Measurements from ENCODE around the gene BTBD9. TPM values are rescaled to one million over a fixed set of nuclear protein-coding genes. Genes with fewer than 3 reads are reported as not detected.
"Not testable (repeated sequence)": the region's sequence is repeated elsewhere in the genome, so short reads cannot be mapped to it uniquely, and the experiment has no call there.

The BTBD9 gene
- total RNA-seq, 4 donors from 2014 or later, result 9.2 to 16.3 (median 11.6) TPM

DNA sequence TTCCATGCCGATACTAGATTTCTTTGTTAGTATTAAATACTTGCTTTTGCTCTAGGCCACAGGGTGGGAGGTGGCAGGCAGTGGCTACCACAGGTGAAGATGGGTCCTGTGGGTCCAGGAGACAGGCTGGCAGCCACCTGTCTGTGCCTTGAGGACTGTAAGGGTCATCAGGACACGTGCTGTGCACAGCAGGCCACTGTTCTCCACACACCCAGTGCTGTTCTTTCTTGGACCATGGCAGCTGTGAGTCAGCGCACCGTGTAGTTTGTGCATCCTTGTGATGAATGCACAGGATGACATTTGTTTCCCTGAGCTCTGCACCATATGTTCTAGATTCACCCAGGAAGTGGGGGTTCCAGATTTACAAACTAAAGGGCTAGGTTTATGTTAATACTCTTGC is 503.2 kb downstream of the BTBD9 start:
- H3K36me3 ChIP-seq, result peaks cover 0 to 29% (median 0%) of the 10 kb centered on the region in 3 donors
- intact Hi-C loops (cut with DNase I), result no loop called here
- H3K27ac ChIP-seq, result no peak overlapping the region
- no peaks in the 10 kb centered on the region for H3K9me3 ChIP-seq
- no peak for DNase-seq
- 78 to 92% methylated on average over 3 to 4 of the region's 4 CpGs for WGBS, 2 donors
- no peak overlapping the region for H3K4me3 ChIP-seq
- TF ChIP-seq POLR2A (IDR thresholded peaks at IDR 0.05), result no peak
- TF ChIP-seq, protein P1, sequence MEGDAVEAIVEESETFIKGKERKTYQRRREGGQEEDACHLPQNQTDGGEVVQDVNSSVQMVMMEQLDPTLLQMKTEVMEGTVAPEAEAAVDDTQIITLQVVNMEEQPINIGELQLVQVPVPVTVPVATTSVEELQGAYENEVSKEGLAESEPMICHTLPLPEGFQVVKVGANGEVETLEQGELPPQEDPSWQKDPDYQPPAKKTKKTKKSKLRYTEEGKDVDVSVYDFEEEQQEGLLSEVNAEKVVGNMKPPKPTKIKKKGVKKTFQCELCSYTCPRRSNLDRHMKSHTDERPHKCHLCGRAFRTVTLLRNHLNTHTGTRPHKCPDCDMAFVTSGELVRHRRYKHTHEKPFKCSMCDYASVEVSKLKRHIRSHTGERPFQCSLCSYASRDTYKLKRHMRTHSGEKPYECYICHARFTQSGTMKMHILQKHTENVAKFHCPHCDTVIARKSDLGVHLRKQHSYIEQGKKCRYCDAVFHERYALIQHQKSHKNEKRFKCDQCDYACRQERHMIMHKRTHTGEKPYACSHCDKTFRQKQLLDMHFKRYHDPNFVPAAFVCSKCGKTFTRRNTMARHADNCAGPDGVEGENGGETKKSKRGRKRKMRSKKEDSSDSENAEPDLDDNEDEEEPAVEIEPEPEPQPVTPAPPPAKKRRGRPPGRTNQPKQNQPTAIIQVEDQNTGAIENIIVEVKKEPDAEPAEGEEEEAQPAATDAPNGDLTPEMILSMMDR (IDR thresholded peaks at IDR 0.05), result no peak
- no peaks in the 10 kb centered on the region for H3K27me3 ChIP-seq
- peaks cover 0 to 6% (median 0%) of the 10 kb centered on the region in 3 donors for H3K4me1 ChIP-seq

DNA sequence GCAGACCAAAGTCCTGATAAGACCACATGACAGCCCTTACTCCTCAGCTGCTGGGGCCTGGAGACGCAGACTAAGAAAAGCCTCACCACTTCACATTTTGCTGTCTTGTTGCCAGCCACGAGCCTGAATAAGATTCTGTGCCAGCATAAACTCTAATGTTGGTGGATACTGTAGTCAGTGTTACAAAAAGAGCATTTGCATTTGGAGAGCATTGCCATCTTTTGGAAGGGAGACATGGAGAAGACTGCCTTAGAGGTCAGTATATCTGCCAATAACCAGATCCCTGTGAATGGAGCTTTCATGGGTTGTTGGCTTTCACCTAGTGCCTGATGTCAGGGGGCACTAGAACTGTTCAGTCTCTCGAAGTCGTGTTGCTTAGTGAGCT is 505.0 kb downstream of the BTBD9 start:
- intact Hi-C loops (cut with DNase I), result no loop called here
- Histone ChIP-seq H3K9me3 (no peaks in the 10 kb centered on the region), H3K4me3 (no peak overlapping the region), H3K27ac (no peak overlapping the region), H3K36me3 (peaks cover 0 to 28% (median 0%) of the 10 kb centered on the region in 3 donors), H3K27me3 (no peaks in the 10 kb centered on the region), H3K4me1 (no peaks in the 10 kb centered on the region)
- DNase-seq, result no peak
- TF ChIP-seq, protein P1 (IDR thresholded peaks at IDR 0.05), result no peak
- TF ChIP-seq POLR2A (IDR thresholded peaks at IDR 0.05), result no peak
- 76 to 87% methylated on average over 3 to 4 of the region's 4 CpGs for WGBS, 2 donors

DNA sequence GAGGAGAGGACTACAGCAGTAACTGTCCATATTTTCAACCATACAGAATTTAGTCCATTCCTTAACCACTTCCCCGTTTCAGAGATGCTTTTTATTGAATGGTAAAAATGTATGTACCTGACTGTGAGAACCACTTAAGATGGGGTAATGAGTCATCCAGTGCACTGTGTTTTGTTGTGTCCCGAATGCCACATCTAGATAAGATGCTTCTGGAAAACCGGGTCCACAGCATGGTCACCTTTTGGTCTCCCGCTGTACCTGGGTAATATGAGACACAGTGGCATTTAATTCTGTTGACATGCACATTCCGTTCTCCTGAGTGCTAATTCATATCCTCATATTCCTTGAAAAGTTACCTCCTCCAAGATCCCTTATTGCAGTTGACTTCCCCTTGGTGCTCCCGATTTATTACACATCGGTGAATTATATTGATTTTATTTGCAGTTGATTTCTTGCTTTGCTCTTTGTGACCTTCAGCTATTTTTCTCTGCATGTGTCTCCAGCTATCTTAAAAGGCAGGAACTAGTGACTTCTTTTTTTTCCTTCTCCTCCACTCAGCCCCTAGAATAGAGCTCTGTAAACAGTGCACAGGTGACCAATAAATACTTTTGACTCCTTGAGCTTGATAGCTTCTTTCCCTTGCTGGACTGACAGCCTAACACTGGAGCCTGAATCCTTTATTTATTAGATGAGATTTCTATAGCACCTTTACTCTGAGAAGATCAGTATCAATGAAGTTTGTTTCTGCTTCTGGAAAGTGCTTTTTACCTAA is 505.6 kb downstream of the BTBD9 start:
- no peak for TF ChIP-seq POLR2A (IDR thresholded peaks at IDR 0.05)
- TF ChIP-seq, protein P1 (IDR thresholded peaks at IDR 0.05), result no peak
- H3K9me3 ChIP-seq, result no peaks in the 10 kb centered on the region
- no peak for DNase-seq
- no peaks in the 10 kb centered on the region for H3K4me1 ChIP-seq
- H3K36me3 ChIP-seq, result peaks cover 0 to 28% (median 0%) of the 10 kb centered on the region in 3 donors
- 89 to 93% methylated on average over 7 of the region's 7 CpGs for WGBS, 2 donors
- no peak overlapping the region for H3K4me3 ChIP-seq
- no peak overlapping the region for H3K27ac ChIP-seq
- intact Hi-C loops (cut with DNase I), result no loop called here
- no peaks in the 10 kb centered on the region for H3K27me3 ChIP-seq

DNA sequence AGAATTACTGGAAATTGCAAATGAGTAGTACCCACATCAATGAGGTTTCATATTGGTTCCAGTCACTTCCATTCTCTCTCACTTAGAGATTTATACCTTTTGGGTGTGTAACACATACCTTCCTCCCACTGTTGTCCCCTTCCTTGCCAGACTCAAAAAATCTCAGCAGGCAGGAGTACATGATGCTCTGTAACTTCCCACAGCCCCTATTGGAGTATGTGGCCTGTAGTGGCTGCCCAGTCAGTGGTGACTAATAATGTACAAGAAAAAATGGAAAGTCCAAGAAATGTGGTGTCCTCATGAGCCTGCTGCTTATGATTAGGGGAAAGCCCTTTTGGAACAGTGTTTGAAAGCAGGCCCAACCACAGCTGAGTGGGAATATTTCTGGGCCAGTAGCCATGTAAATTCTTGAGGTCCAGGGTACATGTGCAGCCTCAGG is 508.2 kb downstream of the BTBD9 start:
- Histone ChIP-seq H3K27ac (no peak overlapping the region), H3K4me1 (no peaks in the 10 kb centered on the region), H3K36me3 (peaks cover 0 to 37% (median 0%) of the 10 kb centered on the region in 3 donors), H3K27me3 (no peaks in the 10 kb centered on the region), H3K9me3 (no peaks in the 10 kb centered on the region), H3K4me3 (no peak overlapping the region)
- no peak for DNase-seq
- TF ChIP-seq, protein P1 (IDR thresholded peaks at IDR 0.05), result no peak
- TF ChIP-seq POLR2A (IDR thresholded peaks at IDR 0.05), result no peak
- intact Hi-C loops (cut with DNase I), result no loop called here

DNA sequence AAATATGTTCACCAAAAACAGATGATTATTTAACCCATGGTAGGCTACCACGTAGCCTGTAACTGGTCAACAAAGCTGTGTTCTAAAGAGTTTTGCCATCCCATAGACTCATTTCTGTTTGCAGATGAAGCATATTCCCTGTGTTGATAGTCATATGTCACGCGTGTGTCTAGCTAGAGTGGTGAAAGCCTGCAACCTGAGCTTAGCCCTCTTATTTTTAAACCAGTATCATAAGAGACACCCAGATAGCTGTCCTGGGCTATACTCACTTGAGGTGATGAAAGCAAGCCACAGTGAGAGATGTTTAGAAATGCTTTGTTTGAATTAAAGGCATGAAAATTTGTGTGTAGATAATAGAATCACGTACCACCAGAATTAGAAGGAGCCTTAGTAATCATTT is 512.4 kb downstream of the BTBD9 start:
- no peaks in the 10 kb centered on the region for H3K27me3 ChIP-seq
- intact Hi-C loops (cut with DNase I), result no loop called here
- H3K27ac ChIP-seq, result no peak overlapping the region
- DNase-seq, result no peak
- 98 to 100% methylated on average over 4 of the region's 4 CpGs for WGBS, 2 donors
- no peak overlapping the region for H3K4me3 ChIP-seq
- no peaks in the 10 kb centered on the region for H3K9me3 ChIP-seq
- TF ChIP-seq POLR2A (IDR thresholded peaks at IDR 0.05), result no peak
- TF ChIP-seq, protein P1 (IDR thresholded peaks at IDR 0.05), result no peak
- no peaks in the 10 kb centered on the region for H3K4me1 ChIP-seq
- peaks cover 0 to 36% (median 0%) of the 10 kb centered on the region in 3 donors for H3K36me3 ChIP-seq

DNA sequence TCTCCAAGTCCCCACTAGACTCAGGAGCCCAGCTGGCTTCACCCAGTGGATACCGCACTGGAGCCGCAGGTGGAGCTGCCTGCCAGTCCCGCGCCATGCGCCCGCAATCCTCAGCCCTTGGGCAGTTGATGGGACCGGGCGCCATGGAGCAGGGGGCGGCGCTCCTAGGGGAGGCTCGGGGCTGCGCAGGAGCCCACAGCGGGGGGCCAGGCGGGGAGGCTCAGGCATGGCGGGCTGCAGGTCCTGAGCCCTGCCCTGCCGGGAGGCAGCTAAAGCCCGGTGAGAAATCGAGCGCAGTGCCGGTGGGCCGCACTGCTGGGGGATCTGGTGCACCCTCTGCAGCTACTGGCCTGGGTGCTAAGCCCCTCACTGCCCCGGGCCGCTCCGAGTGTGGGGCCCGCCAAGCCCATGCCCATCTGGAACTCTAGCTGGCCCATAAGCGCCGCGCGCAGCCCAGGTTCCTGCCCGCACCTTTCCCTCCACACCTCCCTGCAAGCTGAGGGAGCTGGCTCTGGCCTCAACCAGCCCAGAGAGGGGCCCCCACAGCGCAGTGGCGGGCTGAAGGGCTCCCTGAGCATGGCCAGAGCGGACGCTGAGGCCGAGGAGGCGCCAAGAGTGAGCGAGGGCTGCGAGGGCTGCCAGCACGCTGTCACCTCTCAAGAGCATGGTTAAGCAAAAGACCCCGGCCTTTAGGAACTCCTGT is 515.4 kb downstream of the BTBD9 start:
- intact Hi-C loops (cut with DNase I); DNase-seq; H3K4me3 ChIP-seq; H3K4me1 ChIP-seq; H3K27me3 ChIP-seq; H3K27ac ChIP-seq; H3K9me3 ChIP-seq: not testable (repeated sequence)
- 92 to 97% methylated on average over 6 to 8 of the region's 40 CpGs for WGBS, 2 donors
- peaks cover 0 to 60% (median 0%) of the 10 kb centered on the region in 3 donors for H3K36me3 ChIP-seq
